ENCODE results near the gene RHOBTB3.
"Not testable (repeated sequence)": the region's sequence is repeated elsewhere in the genome, so short reads cannot be mapped to it uniquely, and the experiment has no call there.

RHOBTB3 gene, protein sequence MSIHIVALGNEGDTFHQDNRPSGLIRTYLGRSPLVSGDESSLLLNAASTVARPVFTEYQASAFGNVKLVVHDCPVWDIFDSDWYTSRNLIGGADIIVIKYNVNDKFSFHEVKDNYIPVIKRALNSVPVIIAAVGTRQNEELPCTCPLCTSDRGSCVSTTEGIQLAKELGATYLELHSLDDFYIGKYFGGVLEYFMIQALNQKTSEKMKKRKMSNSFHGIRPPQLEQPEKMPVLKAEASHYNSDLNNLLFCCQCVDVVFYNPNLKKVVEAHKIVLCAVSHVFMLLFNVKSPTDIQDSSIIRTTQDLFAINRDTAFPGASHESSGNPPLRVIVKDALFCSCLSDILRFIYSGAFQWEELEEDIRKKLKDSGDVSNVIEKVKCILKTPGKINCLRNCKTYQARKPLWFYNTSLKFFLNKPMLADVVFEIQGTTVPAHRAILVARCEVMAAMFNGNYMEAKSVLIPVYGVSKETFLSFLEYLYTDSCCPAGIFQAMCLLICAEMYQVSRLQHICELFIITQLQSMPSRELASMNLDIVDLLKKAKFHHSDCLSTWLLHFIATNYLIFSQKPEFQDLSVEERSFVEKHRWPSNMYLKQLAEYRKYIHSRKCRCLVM

DNA sequence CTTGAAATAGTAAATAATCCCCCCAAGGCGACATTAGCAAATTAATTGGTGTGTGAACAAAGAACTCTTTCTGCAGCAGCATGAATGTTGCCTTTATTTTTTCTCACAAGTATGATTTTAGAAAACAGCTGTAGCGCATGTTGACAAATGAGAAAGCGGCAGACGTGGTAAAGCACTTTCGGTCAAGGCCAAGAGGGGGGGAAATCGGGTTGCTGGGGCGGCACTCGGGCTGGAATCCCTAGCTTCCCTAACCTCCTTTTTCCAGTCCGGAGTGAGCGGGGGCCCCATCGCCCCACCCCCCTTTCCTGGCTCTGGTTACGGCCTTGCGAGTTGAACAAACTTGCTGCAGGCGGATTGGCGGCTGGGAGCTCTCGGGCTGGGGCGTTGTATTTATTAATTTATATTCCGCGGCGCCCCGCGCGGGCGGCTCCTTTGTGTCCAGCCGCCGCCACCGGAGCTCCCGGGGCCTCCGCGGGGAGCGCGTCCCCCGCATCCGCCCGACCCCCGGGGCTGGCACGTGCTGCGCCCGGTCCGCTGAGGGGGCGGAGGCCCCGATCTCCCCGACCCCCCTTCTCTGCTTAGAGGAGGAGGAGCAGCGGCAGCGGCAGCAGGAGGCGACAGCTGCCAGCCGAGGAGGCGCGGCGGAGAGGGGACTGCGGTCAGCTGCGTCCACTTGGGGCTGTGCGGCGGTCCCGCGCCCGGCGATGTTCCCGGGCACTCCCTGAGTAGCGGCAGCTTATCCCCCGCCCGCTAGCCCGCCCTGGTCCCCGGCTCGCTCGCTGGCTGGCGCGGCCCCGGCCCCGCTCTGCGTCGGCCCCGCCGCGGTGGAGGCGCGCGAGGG, at the start of gene RHOBTB3:
Gene RHOBTB3, plus strand, starts transcription at position 607 of the 841 bp plus-strand sequence. CDS start 347 bp downstream, outside the sequence.
- peak; percentile 98 for DNase-seq (ENCODE audit: low spot score)

DNA sequence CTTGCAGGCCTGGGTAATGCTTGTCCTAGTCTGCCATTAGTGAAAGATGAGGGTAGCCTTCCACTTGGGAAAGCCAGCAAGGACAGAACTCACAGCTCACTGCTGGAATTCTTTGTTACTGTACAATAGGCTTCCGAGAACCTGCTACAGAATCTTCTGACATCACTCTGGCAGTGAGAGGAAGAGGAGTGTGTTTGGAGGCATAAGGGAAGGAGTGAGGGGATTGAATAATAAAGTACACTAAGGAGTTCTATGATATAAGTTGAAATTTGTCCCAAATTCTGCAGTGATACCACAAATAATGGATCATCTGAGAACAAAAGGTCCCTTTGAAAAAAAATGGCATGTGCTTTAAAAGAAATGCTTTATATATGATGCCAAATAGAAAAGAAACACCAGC, 48.2 kb upstream of the RHOBTB3 start, which contains the start of gene SPATA9:
Gene SPATA9, minus strand, starts transcription at position 101 of the 400 bp plus-strand sequence. CDS start 137 bp downstream, outside the sequence.
- DNase-seq (ENCODE audit: low spot score): no peak

DNA sequence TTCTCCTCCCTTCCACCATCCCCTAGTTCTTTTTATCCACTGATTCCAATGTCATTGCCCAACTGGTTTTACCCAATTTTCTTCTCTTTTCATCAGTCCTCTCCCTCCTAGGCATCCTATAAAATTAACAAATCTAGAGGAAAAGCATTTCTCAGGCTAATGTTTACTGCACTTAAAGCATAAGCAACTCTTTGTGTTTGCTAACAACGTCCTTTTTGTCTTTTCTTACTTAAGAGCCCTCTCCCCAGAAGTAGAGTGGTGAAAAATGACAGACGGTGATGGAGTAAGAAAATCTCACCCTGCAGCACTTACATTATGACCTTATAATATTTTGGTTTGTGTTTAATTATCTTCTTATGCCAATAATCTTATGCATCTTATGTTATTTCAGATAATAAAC, 46.8 kb upstream of the RHOBTB3 start:
- DNase-seq (ENCODE audit: low spot score): no peak

DNA sequence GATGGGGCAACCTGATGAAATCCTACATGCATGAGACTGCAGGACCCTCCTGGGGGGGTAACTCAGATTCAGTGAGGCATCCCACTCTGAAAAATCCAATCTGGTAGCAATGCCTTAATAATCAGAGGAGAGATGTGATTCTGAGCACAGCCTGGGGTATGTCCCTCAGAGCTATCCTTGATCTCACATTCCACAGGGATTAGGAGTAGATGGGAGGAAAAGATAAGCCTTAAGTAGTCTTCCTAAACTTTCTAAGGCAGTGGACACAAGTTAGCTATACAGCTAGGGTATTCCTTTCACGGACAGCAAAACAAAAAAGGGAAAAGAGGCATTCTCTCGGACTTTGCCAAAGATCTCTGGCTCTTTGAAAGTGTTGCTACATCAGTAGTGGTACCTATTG, 44.5 kb upstream of the RHOBTB3 start:
- DNase-seq (ENCODE audit: low spot score): no peak

DNA sequence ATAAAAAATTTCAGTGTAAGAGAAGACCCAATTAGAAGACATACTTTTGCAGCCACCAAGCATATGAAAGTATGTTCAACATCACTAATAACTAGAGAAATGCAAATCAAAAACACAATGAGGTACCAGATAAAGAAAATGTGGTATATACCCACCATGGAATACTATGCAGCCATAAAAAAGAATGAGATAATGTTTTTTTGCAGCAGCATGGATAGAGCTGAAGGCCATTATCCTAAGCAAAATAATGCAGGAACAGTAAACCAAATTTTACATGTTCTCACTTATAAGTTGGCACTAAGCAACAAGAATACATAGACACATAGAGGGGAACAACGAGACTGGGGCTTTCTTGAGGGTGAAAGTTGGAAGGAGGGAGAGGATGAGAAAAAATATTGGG, 41.5 kb upstream of the RHOBTB3 start:
- DNase-seq (ENCODE audit: low spot score): no peak

DNA sequence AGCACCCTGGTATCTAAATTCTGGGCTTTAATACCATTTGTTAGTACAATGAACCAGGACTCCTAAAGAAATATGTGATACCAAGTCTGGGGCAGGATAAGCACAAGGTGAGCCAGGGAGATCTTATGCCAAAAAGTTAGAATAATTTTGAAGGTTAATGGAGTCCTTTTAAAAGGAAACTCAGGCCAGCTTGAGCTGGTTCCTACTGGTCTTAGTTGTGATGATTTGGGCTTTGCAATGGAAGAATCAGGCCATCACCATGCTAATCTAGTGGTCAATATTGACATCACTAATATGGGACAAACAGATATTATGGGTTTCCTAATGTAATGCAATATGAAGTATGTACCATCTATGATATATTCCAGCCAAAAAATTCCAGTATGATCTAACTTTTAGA, 40.8 kb upstream of the RHOBTB3 start:
- DNase-seq (ENCODE audit: low spot score): no peak

DNA sequence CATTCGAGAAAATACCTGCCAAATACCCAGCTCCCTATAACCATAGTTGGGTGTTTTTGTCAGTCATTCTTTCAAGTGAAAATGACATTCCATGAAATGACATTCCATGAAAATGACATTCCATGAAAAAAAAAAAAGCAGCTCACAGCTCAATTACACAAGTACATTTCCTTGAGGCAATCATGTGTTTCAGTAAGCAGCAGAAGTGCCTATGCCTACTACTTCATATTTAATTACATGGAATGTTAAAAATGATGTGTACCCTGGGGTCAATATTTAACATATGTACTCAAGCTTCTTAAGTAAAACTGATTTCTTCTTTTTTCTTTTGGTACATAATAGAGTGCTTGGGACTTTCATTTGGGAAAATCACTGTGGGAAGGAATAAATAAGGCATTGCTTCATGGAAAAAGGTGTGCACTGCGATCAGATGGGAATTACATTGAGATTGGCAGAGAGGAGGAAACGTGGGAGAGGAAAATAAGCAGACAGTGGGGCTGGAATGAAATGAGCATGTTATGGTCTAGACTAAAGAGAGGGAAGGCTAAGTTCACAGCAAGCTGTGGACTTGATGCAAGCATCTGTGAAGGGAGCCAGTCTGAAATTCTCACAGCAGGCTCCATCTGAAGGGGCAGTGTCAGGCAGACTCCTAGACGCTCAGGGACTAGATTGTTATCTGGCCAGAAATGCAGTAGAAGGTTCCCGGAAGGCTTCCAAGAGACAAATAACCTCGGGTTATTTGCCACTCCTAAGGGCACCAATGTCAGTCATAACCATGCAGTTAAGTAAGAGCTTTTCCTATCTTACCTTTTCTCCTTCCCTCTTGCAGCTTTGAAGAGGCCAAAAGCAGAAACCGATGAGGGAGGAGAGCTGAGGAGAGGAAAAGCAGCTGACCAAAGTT, 33.1 kb upstream of the RHOBTB3 start:
- DNase-seq (ENCODE audit: low spot score): no peak

DNA sequence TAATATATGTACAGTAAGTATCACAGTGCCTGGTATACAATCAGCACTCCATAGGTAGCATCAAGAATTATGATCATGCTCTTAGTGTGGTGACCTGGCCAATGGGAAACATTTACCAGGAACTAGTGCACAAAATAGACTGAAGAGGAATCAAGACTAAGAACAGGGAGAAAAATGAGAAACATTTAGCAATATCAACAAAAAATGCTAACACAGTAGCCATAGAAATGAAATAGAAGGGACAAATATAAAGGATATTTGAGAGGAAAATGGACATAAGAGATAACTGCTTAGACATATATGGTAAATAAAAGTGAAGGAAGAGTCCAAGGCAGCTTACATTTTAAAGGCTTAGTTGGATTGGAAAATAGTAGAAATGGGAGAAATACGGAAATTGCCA, 31.8 kb upstream of the RHOBTB3 start:
- DNase-seq (ENCODE audit: low spot score): no peak

DNA sequence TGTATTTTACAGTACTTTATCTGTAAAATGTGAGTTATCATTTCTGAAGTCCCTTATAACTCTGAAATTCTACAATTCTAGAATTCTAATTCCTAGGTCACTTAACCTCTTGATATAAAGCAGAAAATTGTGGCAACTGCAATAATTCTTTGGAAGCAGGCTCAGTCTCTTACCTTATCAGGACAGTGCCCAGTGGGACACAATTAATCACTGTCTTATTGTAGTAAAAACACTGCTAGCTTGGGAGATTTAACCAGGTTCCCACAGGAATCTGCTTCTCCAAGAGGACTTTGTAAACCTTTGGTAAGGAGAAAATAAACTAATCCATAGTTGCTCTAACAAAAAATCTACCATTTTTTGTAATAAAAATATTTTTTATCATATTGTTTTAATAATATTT, 30.1 kb upstream of the RHOBTB3 start:
- no peak for DNase-seq (ENCODE audit: low spot score)

DNA sequence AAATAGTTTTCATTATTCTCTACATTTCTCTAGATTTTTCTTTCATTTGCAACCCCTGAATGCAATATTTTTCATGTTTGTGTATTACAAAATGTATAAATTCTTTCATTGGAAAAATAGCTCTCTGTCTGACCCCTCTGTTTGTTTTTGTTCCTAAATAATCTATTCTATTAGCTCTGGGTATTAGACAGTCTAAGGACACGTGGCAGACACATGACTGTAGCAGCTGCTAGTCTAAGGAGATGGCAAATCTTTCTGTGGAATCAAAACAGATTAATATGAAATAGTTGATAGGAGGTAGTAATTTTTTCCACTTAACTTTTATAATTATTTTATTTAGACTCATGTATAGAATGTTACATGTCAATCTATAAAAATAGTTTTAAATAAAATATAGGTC, 27.0 kb upstream of the RHOBTB3 start:
- DNase-seq (ENCODE audit: low spot score): no peak

DNA sequence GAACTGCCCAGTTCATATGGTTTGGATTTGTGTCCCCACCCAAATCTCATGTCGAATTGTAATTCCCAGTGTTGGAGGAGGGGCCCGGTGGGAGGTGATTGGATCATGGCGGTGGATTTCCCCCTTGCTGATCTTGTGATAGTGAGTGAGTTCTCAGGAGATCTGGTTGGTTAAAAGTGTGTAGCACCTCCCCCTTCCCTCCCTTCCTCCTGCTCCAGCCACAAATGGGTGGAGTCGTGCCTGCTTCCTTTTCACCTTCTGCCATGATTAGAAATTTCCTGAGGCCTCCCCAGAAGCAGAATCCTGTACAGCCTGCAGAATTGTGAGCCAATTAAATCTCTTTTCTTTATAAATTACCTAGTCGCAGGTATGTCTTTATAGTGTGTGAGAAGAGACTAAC, 24.9 kb upstream of the RHOBTB3 start:
- DNase-seq (ENCODE audit: low spot score): not testable (repeated sequence)

DNA sequence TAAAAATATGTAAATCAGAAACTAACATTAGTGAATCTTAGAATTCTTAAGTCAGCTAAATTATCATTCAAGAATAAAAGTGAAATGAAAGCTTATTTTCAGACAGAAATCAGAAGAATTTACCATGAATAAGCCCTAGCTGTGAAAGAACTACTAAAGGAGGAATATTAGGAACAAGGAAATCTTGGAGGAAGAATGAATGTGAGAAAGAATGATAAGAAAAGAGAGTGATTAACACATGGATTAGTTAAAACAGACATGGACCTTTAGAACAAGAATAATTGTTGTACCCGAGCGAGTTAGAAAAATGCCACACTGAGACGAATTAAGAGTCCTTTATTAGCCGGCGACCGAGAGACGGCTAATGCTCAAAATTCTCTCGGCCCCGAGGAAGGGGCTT, 24.1 kb upstream of the RHOBTB3 start:
- DNase-seq (ENCODE audit: low spot score): no peak

DNA sequence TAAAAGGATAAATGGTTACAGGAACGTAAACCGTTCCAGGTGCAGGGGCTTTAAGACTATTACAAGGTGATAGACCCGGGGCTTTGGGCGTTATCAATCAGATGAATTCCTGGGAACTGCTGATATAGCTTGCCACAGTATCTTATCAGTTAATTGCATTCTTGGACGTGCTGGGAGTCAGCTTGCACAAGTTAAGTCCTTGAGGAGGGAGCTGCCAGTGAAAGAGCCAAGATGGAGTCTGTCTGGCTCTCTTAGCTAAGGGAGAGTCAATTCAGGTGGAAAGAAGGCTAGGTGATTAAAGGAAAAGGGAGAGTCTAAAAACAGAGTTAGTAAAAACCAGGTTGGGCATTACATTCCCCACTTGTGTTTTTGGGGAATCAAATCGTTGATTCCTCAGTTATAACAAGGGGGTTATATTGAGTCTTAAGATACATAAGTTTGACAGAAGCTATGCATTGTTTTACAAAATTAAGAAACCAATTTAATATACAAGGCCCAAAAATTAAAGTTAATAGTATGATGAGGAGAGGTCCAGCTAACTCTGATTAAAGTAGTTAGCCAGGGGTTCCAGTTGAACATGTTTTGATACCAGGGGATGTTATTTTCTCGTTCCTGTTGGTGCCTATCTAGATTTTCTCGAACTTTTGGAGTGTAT, 23.5 kb upstream of the RHOBTB3 start:
- not testable (repeated sequence) for DNase-seq (ENCODE audit: low spot score)

DNA sequence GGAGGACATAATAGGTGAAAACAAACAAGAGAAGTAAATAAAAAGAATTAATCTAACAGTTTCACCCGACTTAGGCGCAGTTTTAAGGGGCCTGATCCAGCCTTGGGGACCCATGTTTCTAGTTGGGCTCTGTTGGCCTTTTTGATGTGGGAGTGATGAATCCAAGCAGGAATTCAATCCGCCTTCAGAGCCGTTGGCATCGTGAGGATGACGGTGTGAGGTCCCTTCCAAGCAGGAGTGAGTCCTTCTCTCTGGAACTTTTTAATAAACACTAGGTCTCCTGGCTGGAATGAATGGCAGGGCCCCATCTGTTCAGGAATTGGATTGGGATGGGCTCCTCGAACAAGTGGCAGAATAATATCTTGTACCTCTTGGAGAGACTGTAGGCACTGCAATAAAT, 22.3 kb upstream of the RHOBTB3 start:
- no peak for DNase-seq (ENCODE audit: low spot score)

DNA sequence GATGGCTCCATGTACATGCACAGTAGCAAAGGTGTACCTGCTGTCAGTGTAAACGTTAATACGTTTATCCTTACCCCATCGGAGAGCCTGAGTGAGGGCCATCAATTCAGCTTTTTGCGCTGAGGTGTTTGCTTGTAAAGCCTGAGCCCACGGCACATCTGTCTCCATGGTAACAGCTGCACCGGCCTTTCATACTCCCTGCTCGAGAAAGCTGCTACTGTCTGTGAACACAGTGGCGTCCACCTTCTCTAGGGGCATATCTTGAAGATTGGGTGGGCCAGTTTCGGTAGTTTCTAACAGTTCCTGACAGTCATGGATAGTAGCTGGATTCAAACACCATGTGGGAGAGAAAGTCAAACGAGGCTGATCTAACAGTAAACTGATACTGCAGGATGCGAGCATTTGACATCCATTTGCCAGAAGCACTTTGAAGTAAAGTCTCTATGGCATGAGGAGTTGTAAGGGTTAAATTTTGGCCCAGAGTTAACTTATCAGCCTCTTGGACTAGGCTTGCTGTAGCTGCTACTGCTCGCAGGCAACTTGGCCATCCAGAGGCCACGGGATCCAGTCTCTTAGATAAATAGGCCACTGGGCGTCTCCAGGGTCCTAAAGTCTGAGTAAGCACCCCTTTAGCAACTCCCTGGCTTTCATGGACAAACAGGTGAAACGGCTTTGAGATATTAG, 21.0 kb upstream of the RHOBTB3 start:
- no peak for DNase-seq (ENCODE audit: low spot score)

DNA sequence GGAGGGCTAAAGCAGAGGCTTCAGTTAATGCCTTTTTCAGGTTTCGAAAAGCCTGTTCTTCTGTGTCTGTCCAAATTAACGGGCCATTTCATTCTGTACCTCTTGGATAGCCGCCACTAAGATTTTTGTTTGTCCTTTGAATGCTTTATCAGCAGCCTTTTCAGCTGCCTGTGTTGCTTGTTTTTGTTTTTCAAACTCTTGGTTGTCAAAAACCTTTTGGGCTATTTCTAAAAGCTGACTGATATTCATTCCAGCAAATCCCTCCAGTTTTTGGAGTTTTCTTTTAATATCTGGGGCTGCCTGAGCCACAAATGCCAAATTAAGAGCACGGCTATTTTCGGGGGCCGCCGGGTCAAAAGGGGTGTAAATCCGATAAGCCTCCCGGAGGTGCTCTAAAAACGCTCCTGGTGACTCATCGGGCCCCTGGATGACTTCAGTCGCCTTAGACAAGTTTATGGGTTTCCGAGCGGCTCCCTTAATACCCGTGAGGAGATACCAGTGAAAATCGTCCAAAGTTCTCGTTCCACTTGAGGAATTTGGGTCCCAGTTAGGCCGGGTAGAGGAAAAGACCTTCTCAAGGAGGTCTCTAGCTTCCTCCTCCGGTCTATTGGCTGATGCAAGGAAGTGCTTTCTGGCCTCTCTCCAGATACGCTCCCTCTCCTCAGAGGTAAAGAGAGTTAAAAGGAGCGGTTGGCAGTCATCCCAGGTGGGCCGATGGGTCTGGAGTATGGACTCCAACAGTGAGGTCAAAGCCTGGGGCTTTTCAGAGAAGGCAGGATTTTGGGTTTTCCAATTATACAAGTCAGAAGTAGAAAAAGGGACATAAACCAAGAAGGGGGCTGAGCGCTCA, 20.3 kb upstream of the RHOBTB3 start:
- not testable (repeated sequence) for DNase-seq (ENCODE audit: low spot score)

DNA sequence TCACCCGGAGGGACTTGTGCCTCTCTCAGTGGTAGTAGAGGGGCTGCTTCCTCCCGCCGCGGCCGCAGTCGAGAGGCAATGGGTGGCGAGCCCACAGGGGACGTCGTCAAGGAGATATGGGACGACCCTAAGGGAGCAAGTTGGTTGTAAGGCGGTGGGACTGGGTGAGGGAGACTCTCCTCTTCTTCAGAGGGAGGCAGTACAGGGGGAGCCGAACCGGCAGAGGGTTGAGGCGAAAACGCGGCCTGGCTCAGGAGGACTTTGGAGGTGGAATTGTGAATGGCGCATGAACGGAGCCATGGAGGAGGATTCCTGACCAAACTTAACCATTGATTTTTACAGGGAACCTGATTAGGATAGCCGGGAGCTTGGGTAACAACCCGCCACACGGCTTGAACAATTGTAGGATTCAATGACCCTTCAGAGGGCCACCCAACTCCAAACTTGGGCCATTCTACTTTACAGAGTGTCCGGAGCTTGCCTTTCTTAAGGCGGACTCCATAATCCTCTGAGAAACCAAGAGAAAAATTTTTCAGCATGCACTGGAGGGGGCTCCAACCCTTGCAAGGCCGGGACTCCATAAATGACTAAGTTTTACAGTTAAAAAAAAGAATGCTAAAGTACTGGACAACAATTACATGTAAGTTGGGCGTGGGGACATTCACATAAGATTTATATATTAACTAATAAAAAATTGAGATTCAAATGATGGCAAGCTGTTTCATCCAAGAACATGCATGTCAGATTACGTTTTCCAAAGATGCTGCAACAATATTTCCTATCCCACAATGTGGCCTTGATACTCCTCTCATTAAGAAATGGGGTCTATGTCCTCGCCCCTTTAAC, 19.4 kb upstream of the RHOBTB3 start:
- no peak for DNase-seq (ENCODE audit: low spot score)

DNA sequence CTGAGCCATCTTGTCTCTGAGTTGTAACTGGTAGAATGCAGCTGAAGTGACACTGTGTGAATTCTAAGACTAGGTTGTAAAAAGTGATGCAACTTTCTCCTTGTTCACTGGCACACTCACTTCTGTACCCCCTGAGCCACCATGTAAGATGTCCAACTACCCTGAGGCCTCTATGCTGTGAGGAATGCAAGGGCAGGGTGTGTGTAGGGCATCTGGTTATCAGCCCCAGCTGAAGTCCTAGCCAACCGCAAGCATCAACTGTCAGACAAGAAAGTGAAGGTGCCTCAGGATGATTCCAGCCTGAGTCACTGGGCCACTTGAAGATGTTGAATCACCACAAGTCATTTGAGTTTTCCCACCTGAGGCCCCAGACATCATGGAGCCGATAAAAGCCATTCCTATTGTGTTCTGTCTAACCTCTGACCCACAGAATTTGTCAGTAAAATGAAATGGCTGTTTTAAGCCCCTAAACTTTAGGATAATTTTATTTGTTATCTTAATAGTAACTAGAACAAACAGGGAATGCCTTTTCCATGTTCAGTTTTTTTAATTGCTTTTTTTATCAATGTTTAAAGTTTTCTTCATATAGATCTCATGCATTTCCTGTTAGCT, 18.7 kb upstream of the RHOBTB3 start:
- DNase-seq (ENCODE audit: low spot score): no peak

Data from left forelimb (tissue), 1 donor.